H9 (cell line): ENCODE measurements around the gene NFIX. TPM values are rescaled to one million over a fixed set of nuclear protein-coding genes. Genes with fewer than 3 reads are reported as not detected.

Experiments used
- DNase-seq: peaks from one replicate; pipeline ENCODE4 v3.0.0-alpha.2; 2017
- H2AFZ ChIP-seq: one replicate; pipeline ENCODE4 v1.6.1; 2013; ENCODE audit warnings: mild to moderate bottlenecking, low read length, control low read depth, moderate library complexity
- H2AK5ac ChIP-seq: 2 replicates; pipeline ENCODE4 v1.6.1; 2013; ENCODE audit warnings: low read length, control low read depth, mixed read lengths; ENCODE audit not compliant: insufficient read length
- H2BK120ac ChIP-seq: one replicate; pipeline ENCODE4 v1.6.1; 2013; ENCODE audit warnings: low read depth, mild to moderate bottlenecking, low read length, control low read depth, inconsistent platforms; ENCODE audit not compliant: poor library complexity, severe bottlenecking
- H2BK12ac ChIP-seq: 2 replicates; pipeline ENCODE4 v1.6.1; 2013; ENCODE audit warnings: low read length, control low read depth, mixed read lengths, low read depth; ENCODE audit not compliant: insufficient read length
- H2BK15ac ChIP-seq: 2 replicates; pipeline ENCODE4 v1.6.1; 2013; ENCODE audit warnings: low read depth, low read length, control low read depth
- H2BK20ac ChIP-seq: one replicate; pipeline ENCODE4 v1.6.1; 2013; ENCODE audit warnings: low read depth, mild to moderate bottlenecking, low read length, control low read depth, inconsistent platforms; ENCODE audit not compliant: poor library complexity, severe bottlenecking
- H2BK5ac ChIP-seq: 2 replicates; pipeline ENCODE4 v1.6.1; 2013; ENCODE audit warnings: low read length, control low read depth, mixed read lengths; ENCODE audit not compliant: insufficient read length
- H3K14ac ChIP-seq: 2 replicates; pipeline ENCODE4 v1.6.1; 2013; ENCODE audit warnings: low read length, control low read depth; ENCODE audit not compliant: insufficient read depth
- H3K18ac ChIP-seq: 2 replicates; pipeline ENCODE4 v1.6.1; 2013; ENCODE audit warnings: low read depth, mild to moderate bottlenecking, mixed read lengths, low read length, control low read depth; ENCODE audit not compliant: insufficient read length
- H3K23ac ChIP-seq: 2 replicates; pipeline ENCODE4 v1.6.1; 2013; ENCODE audit warnings: low read length, control low read depth, mixed read lengths, low read depth; ENCODE audit not compliant: insufficient read length
- H3K23me2 ChIP-seq: 2 replicates; pipeline ENCODE4 v1.6.1; 2013; ENCODE audit warnings: low read depth, mild to moderate bottlenecking, mixed read lengths, low read length, control low read depth; ENCODE audit not compliant: insufficient read length, poor library complexity, severe bottlenecking
- H3K27ac ChIP-seq: 2 replicates; pipeline ENCODE4 v1.5.1; 2013; ENCODE audit warnings: low read length, control low read depth, mixed read lengths, low read depth; ENCODE audit not compliant: insufficient read length
- H3K27me3 ChIP-seq: 2 replicates; pipeline ENCODE4 v1.6.1; 2013; ENCODE audit warnings: low read length, control low read depth, inconsistent platforms; ENCODE audit not compliant: insufficient read depth
- H3K4ac ChIP-seq: 2 replicates; pipeline ENCODE4 v1.6.1; 2013; ENCODE audit warnings: low read depth, mild to moderate bottlenecking, control low read depth, inconsistent platforms, low read length, moderate library complexity
- H3K4me1 ChIP-seq: 2 replicates; pipeline ENCODE4 v1.6.1; 2013; ENCODE audit warnings: low read length, control low read depth, inconsistent platforms; ENCODE audit not compliant: insufficient read depth
- H3K4me2 ChIP-seq: 2 replicates; pipeline ENCODE4 v1.6.1; 2013; ENCODE audit warnings: low read length, control low read depth, mixed read lengths; ENCODE audit not compliant: insufficient read length, insufficient read depth
- H3K56ac ChIP-seq: 2 replicates; pipeline ENCODE4 v1.6.1; 2013; ENCODE audit warnings: low read depth, mild to moderate bottlenecking, mixed read lengths, low read length, control low read depth; ENCODE audit not compliant: insufficient read length
- H3K79me1 ChIP-seq: 2 replicates; pipeline ENCODE4 v1.6.1; 2013; ENCODE audit warnings: low read depth, mild to moderate bottlenecking, moderate library complexity, low read length, control low read depth, inconsistent platforms; ENCODE audit not compliant: insufficient read depth, poor library complexity, severe bottlenecking
- H3K79me2 ChIP-seq: 2 replicates; pipeline ENCODE4 v1.6.1; 2013; ENCODE audit warnings: low read length, control low read depth, inconsistent platforms; ENCODE audit not compliant: insufficient read depth
- H3K9ac ChIP-seq: 2 replicates; pipeline ENCODE4 v1.6.1; 2013; ENCODE audit warnings: low read length, control low read depth, mixed read lengths; ENCODE audit not compliant: insufficient read length; ENCODE audit errors: extremely low read depth
- H3K9me3 ChIP-seq: one replicate; pipeline ENCODE4 v1.6.1; 2013; ENCODE audit warnings: low read depth, low read length, inconsistent platforms; ENCODE audit not compliant: control insufficient read depth
- H3T11ph ChIP-seq: one replicate; pipeline ENCODE4 v1.6.1; 2013; ENCODE audit warnings: mild to moderate bottlenecking, low read length, control low read depth, inconsistent platforms
- H4K20me1 ChIP-seq: one replicate; pipeline ENCODE4 v1.6.1; 2013; ENCODE audit not compliant: control insufficient read depth, insufficient read length, insufficient read depth
- H4K5ac ChIP-seq: 2 replicates; pipeline ENCODE4 v1.6.1; 2013; ENCODE audit warnings: low read depth, mild to moderate bottlenecking, mixed read lengths, low read length, control low read depth; ENCODE audit not compliant: insufficient read length
- H4K8ac ChIP-seq: replicated peaks from 2 replicates; pipeline ENCODE4 v1.6.1; 2013; ENCODE audit warnings: low read length, control low read depth, mixed read lengths, low read depth; ENCODE audit not compliant: insufficient read length
- H4K91ac ChIP-seq: 2 replicates; pipeline ENCODE4 v1.6.1; 2013; ENCODE audit warnings: low read depth, mild to moderate bottlenecking, moderate library complexity, mixed read lengths, low read length, control low read depth; ENCODE audit not compliant: insufficient read length
- H3K27ac Mint-ChIP-seq, 3 experiments: 2 replicates in 2 of 3; 3 replicates in 1 of 3; pipeline ENCODE4 v1.8.0; 2020 to 2021; ENCODE audit warnings: mixed read lengths in 3 of 3, mild to moderate bottlenecking in 1 of 3, moderate library complexity in 1 of 3
- H3K27me3 Mint-ChIP-seq: 2 replicates; pipeline ENCODE4 v1.8.0; 2021; ENCODE audit warnings: low read depth, mild to moderate bottlenecking, moderate library complexity, mixed read lengths
- H3K36me3 Mint-ChIP-seq, 3 experiments: 2 replicates in 2 of 3; 3 replicates in 1 of 3; pipeline ENCODE4 v1.8.0; 2020 to 2021; ENCODE audit warnings: low read depth in 3 of 3, mixed read lengths in 3 of 3; ENCODE audit not compliant: insufficient read depth in 1 of 3
- H3K4me1 Mint-ChIP-seq, 2 experiments: 2 replicates each; pipeline ENCODE4 v1.8.0; 2020; ENCODE audit warnings: mixed read lengths in 2 of 2
- H3K4me3 Mint-ChIP-seq, 2 experiments: 2 replicates in 1 of 2; 3 replicates in 1 of 2; pipeline ENCODE4 v1.8.0; 2020 to 2021; ENCODE audit warnings: mild to moderate bottlenecking in 2 of 2, mixed read lengths in 2 of 2, moderate library complexity in 1 of 2
- H3K9me3 Mint-ChIP-seq, 2 experiments: 2 replicates in 1 of 2; 3 replicates in 1 of 2; pipeline ENCODE4 v1.8.0; 2020; ENCODE audit warnings: mild to moderate bottlenecking in 2 of 2, mixed read lengths in 2 of 2, moderate library complexity in 1 of 2
- CTCF ChIP-seq: fragments of 200-600 bp; sonication (generic); conservative IDR thresholded peaks from 3 replicates; pipeline ENCODE4 v1.8.0; 2021; ENCODE audit warnings: antibody characterized with exemption, mild to moderate bottlenecking
- WGBS: extraction: QIAGEN DNeasy Blood & Tissue Kit; methylation state at CpG from one replicate; pipeline ENCODE4 v1.1.7; 2013; ENCODE audit warnings: missing lambda C conversion rate, low lambda C conversion rate, mixed read lengths; ENCODE audit not compliant: insufficient read length; ENCODE audit errors: extremely low coverage; 5-methylcytosine and 5-hydroxymethylcytosine counted together
- total RNA-seq: library from RNA; stranded (reverse); gene quantifications from 2 replicates; pipeline ENCODE4 v1.2.1, GENCODE V29; 2021

The NFIX gene
- total RNA-seq, 1 experiment from 2014 or later = 0.31 TPM

DNA sequence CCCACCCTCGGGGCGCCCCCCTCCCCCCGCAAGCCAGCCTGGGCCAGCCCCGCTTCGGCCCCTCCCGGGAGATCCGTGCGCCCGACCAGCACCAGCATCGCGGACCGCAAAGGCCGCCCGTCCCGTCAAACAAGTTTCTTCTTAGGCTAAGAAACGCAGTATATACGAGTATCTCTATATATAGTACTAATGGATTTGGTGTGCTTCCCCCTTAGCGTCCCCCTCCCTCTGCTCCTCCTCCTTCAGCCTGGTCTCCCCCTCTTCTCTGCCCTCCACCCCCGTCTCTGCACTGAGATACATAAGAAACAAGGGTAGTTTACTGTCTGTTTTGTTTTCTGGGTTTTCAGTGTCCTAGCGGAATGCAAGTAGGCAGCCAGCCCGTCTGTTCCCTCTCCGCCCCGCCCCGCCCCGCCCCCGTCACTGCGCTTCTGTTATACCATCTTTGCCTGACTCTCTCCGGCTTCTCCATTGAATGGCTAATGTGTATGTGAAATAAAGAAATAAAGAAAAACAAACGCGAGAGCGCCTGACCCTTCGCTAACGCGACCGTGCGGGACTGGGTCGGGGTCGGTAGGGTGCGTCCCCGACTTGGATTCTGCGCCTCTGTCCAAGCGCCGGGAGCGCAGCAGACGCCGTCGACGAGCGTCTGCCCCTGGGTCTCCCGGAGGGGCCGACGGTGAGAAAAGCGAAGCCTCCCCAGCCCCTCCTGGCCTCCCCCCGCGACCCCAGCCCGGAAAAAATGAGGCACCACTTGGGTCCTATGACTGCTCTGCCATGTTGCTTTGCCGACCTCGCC, 103.2 kb downstream of the NFIX start:
- peaks cover 3% of the 10 kb centered on the region for H4K20me1 ChIP-seq
- H4K91ac ChIP-seq = no peak overlapping the region
- no peak overlapping the region for H3K18ac ChIP-seq
- H2BK12ac ChIP-seq = no peak overlapping the region
- no peak for TF ChIP-seq CTCF
- no peak overlapping the region for H2AK5ac ChIP-seq
- no peak overlapping the region for H2BK20ac ChIP-seq
- H3K79me2 ChIP-seq = no peaks in the 10 kb centered on the region
- H3K4ac ChIP-seq = no peak overlapping the region
- no peaks in the 10 kb centered on the region for H3K9me3 ChIP-seq
- H2BK120ac ChIP-seq = no peak overlapping the region
- H3K4me1 ChIP-seq = no peaks in the 10 kb centered on the region
- peaks cover 7% of the 10 kb centered on the region in 2 experiments; a peak in 4 of 5 replicates for H3K9me3 Mint-ChIP-seq
- peaks cover 39% of the 10 kb centered on the region; the same call in 1 of the 2 replicates for H3K27me3 ChIP-seq
- no peak overlapping the region for H2BK5ac ChIP-seq
- H3K27me3 Mint-ChIP-seq = peaks cover 88% of the 10 kb centered on the region
- no peak overlapping the region for H3T11ph ChIP-seq
- no peak overlapping the region for H3K27ac ChIP-seq
- no peak overlapping the region for H4K5ac ChIP-seq
- H3K56ac ChIP-seq = no peak overlapping the region
- no peaks in the 10 kb centered on the region for H3K79me1 ChIP-seq
- peak; percentile 63 for DNase-seq
- H3K23me2 ChIP-seq = peaks cover 13% of the 10 kb centered on the region
- peak overlapping the region; percentile 37 for H3K4me2 ChIP-seq
- H3K4me1 Mint-ChIP-seq = peaks cover 29 to 44% of the 10 kb centered on the region in 2 experiments
- no peak overlapping the region for H3K27ac Mint-ChIP-seq
- no CpG with 5 or more reads among the region's 58 CpGs for WGBS
- H3K14ac ChIP-seq = no peak overlapping the region
- H4K8ac ChIP-seq = no peak overlapping the region
- H2BK15ac ChIP-seq = no peak overlapping the region
- no peak overlapping the region for H3K9ac ChIP-seq
- peak overlapping the region; percentile 36 to 75; a peak in 3 of 5 replicates for H3K4me3 Mint-ChIP-seq
- peaks cover 0 to 3% (median 0%) of the 10 kb centered on the region in 3 experiments; a peak in 2 of 7 replicates for H3K36me3 Mint-ChIP-seq
- no peak overlapping the region for H3K23ac ChIP-seq
- H2AFZ ChIP-seq = no peak overlapping the region
